GM19025 (cell line): Measurements from ENCODE around the gene DNAH1.

Experiments used
- ATAC-seq: cut with Tn5 transposase; IDR thresholded peaks from one replicate; pipeline ENCODE4 v1.9.1; 2021; ENCODE audit warnings: mild to moderate bottlenecking, low read depth, moderate library complexity; ENCODE audit not compliant: unreplicated experiment

Gene DNAH1

GRCh38 chr3:52430416-52430810 is 114.3 kb downstream of the DNAH1 start:
- no peak for ATAC-seq

- ATAC-seq, result no peak
Observed at GRCh38 chr3:52431459-52432223, 115.5 kb downstream of the DNAH1 start.

- ATAC-seq, result no peak
Observed at GRCh38 chr3:52432225-52432624, 116.1 kb downstream of the DNAH1 start.

DNA sequence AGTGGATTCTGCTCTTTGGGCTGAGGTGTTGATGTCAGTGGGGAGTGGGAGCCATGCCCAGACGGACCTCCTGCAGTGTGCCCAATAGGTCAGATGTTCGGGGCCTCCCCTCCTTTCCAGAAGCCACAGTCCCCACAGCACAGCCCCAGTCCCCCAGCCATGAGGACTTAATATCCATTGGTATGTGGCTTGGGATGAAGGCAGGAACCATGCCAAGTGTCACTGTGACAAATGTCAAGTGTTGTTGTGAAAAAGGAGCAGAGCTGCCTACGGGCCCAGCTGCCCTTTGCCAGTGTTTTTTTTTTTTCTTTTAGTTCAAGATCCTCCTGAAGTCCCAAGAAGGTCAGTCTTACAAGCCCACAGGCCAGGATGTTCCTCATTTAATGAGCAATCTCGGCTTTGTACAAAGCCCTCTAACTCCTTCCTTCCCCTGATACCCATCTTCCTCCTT is 116.6 kb downstream of the DNAH1 start:
- no peak for ATAC-seq

DNA sequence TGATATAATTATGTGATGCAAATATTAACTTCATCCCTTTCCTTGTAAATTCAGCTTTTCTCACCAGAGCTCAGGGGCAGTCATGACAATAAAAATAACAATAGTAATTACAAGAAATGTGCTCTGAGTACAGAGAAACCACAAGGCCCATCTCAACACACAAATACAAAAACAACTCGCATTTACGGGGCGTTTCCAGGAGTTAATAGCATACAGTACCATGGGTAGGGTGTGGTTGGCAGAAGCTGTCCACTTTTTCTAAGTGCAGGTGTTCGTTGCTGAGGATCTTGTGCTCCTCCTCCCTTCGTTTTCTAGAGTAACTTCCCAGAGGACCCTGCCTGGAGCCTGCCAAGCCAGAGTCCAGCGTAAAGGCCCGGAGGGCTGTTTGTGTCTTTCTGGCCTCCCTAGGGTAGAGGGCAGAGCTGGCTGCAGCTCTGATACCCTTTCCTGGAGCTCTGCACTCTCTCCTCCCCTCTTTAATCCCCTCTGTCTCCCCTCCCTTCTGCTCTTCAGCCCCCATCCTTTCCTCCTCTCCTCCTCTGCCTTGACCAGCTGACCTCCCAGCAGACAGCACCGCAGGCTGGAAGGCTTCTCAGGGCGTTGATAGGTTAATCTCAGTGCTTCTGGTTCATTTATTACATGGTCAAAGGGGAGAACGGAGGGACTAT is 117.3 kb downstream of the DNAH1 start:
- no peak for ATAC-seq

- no peak for ATAC-seq
Observed at GRCh38 chr3:52433996-52434479, 117.9 kb downstream of the DNAH1 start.

GRCh38 chr3:52434491-52435115 is 118.5 kb downstream of the DNAH1 start:
- ATAC-seq, result no peak

DNA sequence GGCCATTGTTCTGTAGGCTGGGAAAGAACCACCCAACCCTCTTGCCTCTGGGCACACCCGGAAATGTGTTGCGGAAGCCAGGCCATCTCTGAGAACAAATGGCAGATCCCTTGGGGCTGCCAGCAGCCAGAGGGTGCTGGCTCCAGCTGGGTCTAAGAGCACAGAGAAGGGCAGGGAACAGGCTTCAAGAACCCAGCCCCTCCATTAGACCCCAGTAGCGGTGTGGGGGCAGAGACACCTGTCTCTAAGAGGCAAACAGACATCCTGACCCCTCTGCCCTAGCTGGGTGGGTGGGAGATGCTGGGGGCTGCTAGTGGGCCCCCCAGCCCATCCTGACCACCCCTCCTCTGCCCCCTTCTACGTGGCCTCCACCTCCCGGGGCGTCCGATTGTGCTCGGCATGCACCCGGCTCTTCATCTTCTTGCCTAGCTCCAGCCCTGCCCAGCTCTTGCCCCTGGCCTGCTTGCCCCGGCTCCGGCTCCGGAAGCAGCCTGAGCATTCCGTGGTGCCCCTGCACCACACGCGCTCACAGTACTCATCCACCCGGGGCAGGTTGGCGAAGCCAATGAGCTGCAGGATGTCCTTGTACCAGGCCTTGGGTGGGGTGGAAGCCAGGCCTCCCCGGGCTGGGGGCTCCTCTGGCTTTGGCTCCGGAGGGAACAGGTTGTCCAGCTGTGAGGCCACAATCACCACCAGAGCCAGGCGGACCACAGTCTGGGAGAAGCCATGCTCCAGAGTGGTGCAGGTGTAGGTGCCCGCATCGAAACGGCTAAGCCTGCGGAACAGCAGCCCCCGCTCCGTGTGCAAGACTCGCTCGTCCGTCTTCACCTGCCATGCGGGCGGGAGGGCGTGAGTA is 119.4 kb downstream of the DNAH1 start:
- no peak for ATAC-seq

DNA sequence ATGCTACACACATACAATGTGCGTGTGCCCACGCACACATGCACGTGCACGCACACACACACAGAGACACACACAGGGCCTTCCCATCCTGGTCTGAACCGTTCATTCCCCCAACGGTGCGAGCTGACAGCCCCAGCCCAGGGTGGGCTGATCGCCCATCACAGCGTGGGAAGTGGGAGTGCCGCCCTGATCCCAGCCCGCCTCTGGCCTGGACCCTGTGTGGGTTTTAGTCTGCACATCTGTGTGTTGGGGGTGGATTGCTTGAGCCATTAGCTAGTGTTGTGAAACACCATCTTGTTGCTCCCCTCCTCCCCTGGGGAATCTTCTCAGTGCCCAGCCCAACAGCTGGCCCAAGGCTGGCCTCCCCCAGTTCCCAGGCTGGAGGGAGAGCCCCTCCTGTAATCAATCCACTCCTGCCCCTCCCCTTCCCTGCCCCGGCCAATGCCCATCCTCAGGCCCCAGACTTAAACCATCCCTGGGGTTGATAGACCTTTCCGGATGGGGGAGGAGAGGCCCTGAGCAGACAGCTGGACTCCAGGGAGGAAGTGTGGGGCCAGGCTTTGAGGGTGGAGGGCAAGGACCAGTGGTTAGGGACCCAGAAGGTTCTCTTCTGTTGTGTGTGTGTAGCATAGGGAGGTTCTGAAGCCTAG is 120.5 kb downstream of the DNAH1 start:
- no peak for ATAC-seq

DNA sequence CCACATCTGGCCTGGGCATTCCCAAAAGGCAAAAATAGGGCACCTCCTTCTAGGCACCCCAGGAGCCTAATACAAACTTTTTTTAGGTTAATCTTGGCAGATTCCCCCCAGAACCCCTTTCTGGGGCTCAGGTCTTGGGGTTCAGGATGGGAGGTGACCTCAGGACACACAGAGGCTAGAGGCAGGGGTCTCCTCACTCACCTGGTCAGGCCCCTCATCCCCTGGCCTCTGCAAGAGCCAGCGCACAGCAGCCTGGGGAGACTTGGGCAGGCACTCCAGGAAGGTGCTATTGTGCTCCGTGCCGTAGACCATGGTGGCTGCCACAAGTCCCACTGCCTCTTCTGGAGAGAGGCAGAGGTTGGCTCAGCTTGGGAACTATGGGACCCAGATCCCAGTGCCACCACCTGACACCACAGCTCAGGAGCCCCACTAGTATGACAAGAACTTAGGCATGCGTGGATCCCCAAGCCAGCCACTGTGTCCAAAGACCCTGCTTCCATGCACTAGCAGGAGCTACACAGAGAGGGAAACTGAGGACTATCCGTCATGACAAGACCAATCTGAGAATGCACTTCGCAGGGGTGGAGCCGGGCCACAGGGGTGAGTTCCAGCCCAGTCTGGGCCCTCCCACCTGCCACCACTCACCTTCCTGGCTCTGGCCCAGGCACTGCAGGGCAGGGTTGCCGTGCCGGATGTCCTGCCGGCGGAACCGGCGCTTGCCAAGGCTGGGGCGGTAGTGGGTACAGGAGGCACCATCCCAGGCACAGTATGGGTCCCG is 121.4 kb downstream of the DNAH1 start:
- ATAC-seq, result no peak

DNA sequence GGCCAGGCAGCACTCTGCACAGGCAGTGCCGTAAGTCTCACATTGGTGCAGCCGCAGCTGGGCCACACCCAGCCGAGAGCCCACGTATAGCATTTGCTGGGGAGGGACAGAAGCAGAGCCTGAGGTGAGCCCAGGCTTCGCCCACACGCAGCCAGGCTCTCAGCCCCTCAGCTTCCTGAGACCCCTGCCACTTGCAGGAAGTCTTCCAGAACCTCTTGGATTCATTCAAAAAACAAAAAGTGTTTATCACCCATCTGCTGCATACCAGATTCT is 121.9 kb downstream of the DNAH1 start:
- no peak for ATAC-seq

- no peak for ATAC-seq
Observed at GRCh38 chr3:52438579-52439425, 122.7 kb downstream of the DNAH1 start.

DNA sequence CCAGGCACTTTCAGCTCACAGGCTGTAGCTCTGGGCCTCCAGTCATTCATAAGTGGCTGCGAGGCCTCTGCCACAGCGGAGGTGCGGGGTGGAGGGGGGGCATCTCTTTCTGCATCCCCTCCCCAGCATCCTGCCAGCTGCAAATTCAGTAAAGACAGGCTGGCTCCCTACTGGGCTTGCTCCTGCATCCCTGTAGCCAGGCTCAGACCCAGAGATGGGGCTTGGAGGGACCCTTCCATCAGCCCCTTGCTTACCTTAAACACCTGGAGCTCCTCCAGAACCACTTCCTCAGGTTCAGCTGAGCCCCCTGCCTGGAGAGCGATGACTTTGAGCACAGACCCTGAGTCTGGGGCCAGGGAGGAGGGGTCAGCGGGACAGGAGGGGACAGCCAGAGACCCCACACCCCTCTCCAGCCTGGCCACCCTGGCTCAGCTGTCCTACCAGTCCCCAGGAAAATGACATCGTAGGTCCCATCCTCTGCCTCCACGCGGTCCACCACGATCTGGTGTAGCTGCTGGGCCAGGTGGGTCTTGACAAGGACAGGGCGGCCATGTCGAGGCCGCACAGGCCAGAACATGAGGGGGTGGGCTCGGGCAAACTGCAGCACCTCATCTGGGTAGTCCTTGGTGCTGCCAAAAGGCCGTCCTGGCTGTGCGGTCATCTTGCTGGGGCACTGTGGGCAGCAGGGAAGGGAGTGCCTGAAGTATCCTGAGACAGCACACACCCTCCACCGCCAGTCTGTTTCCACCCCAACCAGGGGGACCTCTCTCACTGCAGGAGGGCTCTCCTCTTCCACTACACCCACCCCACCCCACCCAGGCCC is 123.5 kb downstream of the DNAH1 start:
- ATAC-seq, result no peak

- ATAC-seq, result no peak
Observed at GRCh38 chr3:52440249-52440551, 124.1 kb downstream of the DNAH1 start.

DNA sequence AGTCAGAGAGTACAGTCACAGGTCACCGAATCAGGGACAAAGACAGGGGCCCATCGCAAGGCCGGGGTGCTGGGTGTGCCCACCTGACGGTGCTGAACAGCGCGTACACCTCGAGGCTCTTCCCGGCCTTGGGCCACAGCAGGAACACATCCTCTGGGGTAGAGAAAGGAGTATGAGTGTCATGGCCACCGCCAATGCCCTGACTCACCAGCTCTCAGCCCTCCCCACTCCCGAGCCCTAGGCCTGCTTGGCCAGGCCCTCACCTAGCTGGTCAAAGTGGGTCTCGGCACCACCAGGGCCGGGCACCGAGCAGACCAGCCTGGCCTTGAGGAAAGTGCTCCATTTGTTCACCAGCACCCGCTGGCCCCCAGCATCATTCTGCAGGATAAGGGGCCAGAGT is 124.6 kb downstream of the DNAH1 start:
- no peak for ATAC-seq

- no peak for ATAC-seq
Observed at GRCh38 chr3:52441091-52441771, 125.1 kb downstream of the DNAH1 start.

GRCh38 chr3:52441772-52442332 is 125.7 kb downstream of the DNAH1 start:
- ATAC-seq, result no peak
